Activated CD4-positive, CD25-positive, alpha-beta regulatory T cell treated with anti-CD3 and anti-CD28 coated beads, Interleukin-2, amount 50 U/mL, for 24 hours (primary cell): ENCODE data around the gene OSTN.
"Not testable (repeated sequence)": the region's sequence is repeated elsewhere in the genome, so short reads cannot be mapped to it uniquely, and the experiment has no call there.

ENCODE experiments used
- ATAC-seq, 2 donors: fragments of 150-1000 bp; cut with Tn5 transposase; one replicate each; pipeline ENCODE4 v1.10.0; 2021; ENCODE audit warnings: mild to moderate bottlenecking in 1 of 2, moderate library complexity in 1 of 2

The OSTN gene

GRCh38 chr3:191268737-191269136, 69.7 kb downstream of the OSTN start:
- ATAC-seq = no peak

- peak in 1 of 2 donors; percentile 9 for ATAC-seq
Observed at GRCh38 chr3:191269289-191270085, 70.4 kb downstream of the OSTN start.

DNA sequence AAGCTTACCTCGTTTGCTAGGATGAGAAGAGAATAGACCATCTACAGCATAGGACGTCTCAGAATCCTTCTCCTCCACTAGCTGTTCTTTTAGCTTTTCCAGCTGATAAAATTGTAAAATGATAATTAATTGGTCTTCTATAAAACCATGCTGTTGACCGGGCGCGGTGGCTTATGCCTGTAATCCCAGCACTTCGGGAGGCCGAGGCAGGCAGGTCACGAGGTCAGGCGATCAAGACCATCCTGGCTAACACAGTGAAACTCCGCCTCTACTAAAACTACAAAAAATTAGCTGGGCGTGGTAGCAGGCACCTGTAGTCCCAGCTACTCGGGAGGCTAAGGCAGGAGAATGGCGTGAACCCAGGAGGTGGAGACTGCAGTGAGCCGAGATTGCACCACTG, 76.2 kb downstream of the OSTN start:
- ATAC-seq = not testable (repeated sequence)

DNA sequence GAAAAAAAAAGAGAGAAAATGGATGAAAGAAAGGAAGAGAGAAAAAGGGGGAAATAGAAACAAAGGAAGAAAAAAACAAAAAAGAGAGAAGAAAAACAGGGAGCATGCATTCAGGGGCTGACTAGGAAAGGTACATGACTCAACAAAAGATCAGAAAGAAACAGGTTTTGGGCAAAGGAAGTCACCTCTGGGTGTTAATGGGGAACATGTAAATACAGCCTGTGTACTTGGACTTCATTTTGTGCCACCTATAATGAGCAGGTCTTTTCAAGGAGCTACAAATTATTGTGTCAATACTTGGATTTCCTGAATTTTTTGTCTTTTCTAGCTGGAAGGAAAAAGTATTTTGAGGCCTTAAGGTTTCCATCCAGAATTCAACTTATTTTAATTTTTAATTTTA, 76.7 kb downstream of the OSTN start:
- no peak for ATAC-seq

DNA sequence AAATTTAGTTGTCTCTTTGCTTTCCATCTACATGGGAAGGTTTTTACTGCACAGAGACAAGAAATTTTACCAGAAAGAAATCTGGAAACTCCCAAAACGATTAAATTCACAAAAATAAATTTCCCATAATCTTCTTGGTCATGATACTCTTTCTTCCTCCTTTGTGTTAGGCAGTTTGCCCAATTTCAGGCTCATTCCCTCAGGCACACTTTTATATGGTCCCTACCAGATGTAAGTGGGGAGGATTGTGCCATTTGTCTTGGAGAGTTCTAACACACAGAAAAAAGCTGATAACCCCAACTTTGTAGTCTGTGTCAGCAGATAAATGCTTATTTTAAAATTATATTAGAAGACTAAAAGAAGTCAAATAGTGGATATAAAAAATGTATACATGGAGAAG, 81.1 kb downstream of the OSTN start:
- no peak for ATAC-seq

- no peak for ATAC-seq
Observed at GRCh38 chr3:191280882-191281281, 81.8 kb downstream of the OSTN start.

- no peak for ATAC-seq
Observed at GRCh38 chr3:191282251-191283185, 83.5 kb downstream of the OSTN start.

- ATAC-seq = no peak
Observed at GRCh38 chr3:191283400-191283799, 84.4 kb downstream of the OSTN start.

DNA sequence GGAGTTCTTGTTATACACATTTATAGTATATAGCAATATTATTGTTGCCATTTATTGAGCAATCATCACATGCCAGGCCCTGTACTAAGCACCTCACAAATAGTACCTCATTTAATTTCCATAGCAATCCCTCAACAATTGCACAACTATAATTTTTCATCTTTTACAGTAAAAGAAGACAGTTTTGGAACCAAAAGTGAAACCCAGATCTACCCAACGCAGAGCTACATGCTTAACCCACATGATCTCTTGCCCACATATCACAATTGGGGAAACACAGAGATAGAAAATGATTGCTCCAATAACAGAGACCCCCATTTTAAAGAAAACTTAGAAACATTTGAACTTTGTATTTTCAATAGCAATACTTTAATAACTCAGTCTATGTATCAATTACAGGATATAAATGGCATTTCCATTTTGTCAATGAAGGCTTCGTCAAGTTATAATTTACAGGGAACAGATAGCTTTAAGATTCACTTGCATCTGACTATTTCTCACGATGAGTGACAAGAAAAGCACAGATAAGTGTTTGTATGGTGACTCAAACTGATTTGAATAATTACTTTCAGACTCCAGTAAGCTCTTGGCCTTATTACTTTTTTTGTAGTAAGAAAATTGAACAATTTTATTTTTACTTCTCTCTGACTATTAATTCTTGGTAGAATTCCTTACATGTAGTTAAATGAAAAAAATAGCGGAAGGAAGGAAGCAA, 91.4 kb downstream of the OSTN start:
- ATAC-seq = peak; percentile 51 to 65

DNA sequence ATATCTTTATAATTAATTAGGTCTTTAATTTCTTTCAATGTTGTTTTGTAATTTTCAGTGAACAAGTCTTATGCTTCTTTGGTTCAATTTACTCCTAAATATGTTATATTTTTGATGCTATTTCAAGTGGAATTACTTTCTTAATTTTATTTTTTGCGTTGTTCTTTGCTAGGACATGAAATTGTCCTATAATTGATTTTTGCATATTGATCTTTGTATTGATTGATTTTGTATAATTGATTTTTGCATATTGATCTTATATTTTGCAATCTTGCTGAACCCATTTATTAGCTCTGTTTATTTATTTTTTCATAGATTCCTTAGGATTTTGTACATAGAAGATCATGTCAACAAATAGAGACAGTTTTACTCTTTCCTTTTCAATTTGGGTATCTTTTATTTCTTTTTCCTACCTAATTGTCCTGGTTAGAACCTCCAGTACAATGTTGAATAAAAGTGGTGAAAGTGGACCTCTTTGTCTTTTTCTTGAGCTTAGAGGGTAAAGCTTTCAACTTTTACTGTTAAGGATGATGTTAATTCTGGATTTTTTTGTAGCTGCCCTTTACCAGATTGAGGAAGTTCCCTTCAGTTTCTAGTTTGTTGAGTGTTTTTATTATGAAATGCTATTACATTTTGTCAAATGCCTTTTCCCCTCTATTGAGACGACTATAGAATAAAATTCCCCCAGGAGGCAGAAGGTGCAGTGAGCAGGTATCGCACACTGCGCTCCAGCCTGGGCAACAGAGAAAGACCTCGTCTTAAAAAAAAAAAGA, 93.4 kb downstream of the OSTN start:
- ATAC-seq = no peak

DNA sequence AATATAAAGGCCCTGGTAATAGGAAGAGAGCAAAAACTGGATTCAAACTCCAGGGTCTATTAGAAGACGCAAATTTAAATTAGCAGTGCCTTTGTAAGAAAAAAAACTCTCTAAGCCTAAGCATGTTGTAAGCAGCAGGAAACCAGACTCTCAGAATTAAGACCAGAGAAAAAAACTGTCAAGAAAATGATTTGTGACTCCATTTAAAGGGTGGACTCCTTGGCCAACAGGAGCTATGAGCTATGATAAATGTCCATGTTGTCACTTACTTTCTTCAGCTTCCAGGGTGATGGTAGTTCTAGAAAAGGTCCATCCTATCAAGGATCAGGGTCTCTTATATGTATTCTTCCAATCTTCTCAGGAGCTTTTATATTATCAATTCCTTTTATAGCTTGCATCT, 95.2 kb downstream of the OSTN start:
- ATAC-seq = no peak

- ATAC-seq = peak in 1 of 2 donors; percentile 20
Observed at GRCh38 chr3:191296041-191296541, 97.0 kb downstream of the OSTN start.

- ATAC-seq = no peak
Observed at GRCh38 chr3:191298846-191299245, 99.8 kb downstream of the OSTN start.

DNA sequence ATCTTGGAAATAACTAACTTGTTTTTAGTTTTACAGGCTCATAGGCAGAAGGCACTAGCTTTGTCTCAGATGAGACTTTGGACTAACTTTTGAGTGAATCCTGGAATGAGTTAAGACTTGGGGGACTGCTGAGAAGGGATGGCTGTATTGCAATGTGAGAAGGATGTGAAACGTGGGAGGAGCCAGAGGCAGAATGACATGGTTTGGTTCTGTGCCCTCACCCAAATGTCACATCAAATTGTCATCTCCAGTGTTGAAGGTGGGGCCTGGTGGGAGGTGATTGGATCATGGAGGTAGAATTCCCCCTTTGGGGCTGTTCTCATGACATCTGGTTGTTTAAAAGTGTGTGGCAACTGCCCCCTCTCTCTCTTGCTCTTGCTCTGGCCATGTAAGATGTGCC, 101.4 kb downstream of the OSTN start:
- ATAC-seq = peak in 1 of 2 donors; percentile 5

DNA sequence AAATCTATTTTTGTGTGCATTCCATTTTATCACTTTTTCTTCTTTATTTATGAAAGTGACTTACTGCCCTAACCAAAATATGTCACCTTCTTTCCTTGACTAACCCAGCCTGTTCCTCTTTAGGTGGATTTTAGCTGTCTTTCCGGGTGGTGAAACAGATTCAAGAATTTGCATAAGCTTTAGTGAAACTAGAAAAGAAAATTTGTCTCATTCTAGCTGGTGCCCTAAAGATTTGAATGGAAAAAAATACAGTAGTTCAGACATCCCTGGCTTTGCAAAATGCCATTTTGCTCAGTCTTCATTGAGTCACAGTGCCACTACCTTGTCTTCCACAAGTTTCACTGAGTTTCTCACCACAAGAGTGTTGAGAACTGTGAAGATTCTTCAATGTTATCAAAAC, 102.0 kb downstream of the OSTN start:
- no peak for ATAC-seq

DNA sequence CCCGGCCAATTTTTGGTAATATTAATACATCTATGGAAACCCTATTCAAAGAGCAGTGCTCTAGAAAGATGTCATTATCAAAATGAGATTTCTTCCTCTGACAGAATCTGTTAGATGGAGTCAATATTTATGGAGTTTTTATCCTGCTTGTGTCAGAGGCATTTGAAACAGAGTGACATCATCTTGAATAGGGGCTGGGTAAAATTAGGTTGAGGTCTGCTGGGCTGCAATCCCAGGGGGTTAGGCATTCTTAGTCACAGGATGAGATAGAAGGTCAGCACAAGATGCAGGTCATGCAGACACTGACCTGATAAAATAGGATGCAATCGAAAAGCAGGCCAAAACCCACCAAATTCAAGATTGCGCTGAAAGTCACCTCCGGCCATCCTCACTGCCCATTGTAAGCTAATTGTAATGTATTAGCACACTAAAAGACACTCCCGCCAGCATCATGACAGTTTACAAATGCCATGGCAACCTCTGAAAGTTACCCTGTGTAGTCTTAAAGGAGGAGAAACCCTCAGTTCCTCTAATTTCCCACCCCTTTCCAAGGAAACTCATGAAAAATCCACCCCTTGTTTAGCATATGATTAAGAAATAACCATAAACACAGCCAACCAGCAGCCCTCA, 102.9 kb downstream of the OSTN start:
- ATAC-seq = no peak

DNA sequence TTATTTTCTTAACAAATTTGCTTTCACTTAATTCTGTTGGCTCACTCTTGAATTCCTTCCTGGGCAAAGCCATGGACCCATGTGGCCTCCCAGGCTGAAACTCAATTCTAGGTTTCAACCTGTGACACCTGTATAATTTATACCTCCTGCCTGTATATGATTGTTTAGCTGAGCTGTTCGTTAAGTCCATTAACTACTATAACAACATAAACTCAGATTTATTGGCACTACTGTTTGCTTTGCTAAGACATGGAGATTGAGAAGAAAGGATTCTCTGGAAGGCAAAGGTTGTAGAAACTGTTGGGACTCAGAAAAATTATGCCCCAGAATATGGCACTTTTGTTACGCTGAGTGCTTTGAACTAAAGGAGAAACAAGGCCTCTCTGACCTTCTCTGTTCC, 103.4 kb downstream of the OSTN start:
- ATAC-seq = no peak

DNA sequence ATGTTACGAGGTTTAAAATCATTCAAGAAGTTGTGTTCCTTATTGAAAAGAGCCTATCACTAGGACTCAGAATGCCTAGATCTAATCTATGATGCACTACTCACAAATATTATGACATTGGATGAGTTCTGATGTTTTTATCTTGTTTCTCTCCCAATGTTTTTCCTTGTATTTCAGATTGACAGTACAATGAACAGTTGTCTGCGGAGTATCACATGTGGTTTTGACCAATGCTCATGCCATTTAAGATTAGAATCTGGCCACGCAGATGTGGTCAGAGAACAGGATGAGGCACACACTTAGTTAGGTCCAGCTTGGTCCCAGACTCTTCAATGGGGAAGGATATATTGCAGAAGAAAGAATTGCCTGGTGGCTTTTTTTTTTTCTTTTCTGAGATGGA, 104.6 kb downstream of the OSTN start:
- no peak for ATAC-seq

GRCh38 chr3:191306428-191306827, 107.4 kb downstream of the OSTN start:
- no peak for ATAC-seq

- ATAC-seq = no peak
Observed at GRCh38 chr3:191307341-191307740, 108.3 kb downstream of the OSTN start.

GRCh38 chr3:191313296-191313695, 114.3 kb downstream of the OSTN start:
- no peak for ATAC-seq
